ENCODE measurements around the gene TAL2.

Gene TAL2

DNA sequence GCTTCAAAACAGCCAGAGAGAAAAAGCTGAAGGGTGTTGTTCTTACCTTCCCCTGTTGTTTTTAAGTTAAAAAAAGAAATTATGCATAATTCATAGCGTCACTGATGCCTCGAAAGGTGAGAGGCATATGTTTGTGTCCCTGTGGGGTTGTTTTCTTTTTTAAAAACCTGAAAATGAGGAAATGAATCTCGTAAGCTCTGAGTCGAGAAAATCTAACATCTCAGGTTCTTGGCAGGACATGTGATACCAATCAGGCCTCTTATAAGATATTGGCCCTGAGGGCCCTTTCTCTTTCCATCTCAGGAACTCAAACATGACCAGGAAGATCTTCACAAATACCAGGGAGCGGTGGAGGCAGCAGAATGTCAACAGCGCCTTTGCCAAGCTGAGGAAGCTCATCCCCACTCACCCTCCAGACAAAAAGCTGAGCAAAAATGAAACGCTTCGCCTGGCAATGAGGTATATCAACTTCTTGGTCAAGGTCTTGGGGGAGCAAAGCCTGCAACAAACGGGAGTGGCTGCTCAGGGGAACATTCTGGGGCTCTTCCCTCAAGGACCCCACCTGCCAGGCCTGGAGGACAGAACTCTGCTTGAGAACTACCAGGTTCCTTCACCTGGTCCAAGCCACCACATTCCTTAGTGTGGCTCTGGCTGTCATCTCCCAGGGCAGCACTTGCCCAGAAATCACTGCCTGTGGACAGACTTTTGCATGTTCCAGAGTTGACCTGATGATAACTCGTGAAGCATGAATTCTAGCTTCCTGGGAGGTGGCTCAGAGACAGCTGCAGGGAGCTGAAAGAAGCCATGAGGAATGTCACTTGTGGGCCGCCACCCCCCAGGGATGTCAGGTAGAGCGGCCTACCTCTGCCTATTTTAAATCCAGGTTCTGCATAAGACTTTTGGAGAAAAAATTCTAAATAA, at the start of gene TAL2:
Gene TAL2 (plus strand): TSS at position 274 of the 921 bp plus-strand sequence. CDS start 40 bp downstream, at position 314.
- no peak for DNase-seq (ENCODE audit: low read depth)

GRCh38 chr9:105621001-105621400, 41.3 kb upstream of the TAL2 start:
- no peak for DNase-seq (ENCODE audit: low read depth)

DNA sequence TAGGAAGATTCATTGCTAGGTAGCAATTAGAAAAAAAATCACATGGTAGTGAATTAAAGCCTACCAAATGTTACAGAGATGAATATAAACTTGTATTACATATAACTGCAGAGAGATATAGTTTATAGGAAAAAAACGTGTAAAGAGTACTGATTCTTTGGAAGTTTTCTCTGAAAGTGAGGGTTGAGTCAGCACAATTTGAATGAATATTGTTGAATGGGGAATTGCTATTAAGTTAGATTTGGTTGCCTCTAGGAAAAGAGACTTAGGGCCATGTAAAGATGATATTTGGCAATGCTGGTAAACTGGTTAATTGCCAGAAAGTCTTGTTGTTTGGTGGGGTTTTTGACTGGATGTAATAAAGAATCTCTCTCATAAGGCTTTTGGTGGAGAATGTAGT, 37.2 kb upstream of the TAL2 start:
- no peak for DNase-seq (ENCODE audit: low read depth)

GRCh38 chr9:105632807-105633206, 29.4 kb upstream of the TAL2 start:
- no peak for DNase-seq (ENCODE audit: low read depth)

DNA sequence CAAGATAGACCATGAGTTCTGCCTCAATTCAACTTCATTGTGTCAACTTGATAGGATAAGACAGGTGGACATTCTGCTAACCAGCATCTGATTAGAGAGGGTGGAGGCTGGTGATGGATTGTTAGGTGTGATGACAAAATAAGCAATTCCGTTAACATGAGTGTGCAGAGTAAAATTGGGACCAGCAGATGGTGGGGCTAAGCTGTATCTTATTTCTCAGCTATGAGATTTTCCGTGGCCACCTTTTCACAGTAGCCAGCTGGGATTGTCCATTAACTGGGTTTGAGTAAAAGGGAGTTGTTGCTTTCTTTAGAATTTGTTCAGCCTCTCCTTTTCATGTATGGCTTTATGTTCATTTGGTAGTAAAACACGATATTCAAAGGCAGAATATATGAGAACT, 28.8 kb upstream of the TAL2 start:
- no peak for DNase-seq (ENCODE audit: low read depth)

DNA sequence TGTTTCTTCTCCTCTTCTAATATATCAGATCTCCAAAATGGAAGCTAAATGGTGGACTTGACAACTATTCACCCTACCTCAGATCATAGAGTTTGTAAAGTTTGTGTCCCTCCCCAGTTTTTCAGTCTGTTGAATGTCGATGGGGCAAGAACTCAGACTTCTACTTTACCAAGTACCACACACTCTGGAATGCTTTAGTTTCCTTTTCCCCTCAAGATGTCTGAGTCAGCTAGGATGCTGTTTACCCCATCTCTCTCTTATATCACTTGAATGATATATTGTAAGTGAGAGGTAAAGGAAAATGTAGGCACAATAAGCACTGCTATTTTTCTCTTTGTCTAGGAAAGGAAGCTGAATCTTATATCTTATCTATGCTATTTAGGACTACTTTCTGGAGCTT, 25.9 kb upstream of the TAL2 start:
- DNase-seq (ENCODE audit: low read depth), result no peak

DNA sequence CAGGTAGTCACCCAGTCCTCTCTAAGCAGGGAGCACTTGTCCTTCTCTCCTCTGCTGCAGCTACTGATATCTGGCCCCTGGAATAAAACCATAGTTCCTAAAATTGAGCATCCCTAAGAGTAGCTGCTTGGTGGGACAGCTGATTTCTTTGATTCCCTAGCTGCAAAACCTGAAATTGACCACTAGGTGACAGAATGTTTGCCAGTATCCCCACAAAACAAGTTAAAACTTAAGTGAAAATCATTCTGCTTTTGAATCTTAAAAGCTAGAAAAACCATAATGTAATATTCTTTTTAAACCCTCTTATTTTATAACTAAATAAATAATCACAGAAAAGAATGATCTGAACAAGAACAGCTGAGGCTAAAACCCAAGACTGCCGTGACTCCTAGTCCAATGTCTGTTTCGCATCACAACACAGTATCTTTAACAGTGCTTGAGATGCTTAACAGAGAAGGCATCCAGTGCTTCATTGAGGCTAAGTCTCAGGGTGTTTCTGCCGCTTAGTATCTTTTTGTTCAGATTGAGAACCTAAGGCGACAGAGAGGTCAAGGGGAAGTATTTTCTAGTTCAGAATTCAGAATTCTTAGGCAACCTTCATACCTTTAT, 24.4 kb upstream of the TAL2 start:
- DNase-seq (ENCODE audit: low read depth), result no peak

- no peak for DNase-seq (ENCODE audit: low read depth)
Observed at GRCh38 chr9:105639936-105640335, 22.3 kb upstream of the TAL2 start.

GRCh38 chr9:105643795-105644194, 18.5 kb upstream of the TAL2 start:
- DNase-seq (ENCODE audit: low read depth), result no peak

DNA sequence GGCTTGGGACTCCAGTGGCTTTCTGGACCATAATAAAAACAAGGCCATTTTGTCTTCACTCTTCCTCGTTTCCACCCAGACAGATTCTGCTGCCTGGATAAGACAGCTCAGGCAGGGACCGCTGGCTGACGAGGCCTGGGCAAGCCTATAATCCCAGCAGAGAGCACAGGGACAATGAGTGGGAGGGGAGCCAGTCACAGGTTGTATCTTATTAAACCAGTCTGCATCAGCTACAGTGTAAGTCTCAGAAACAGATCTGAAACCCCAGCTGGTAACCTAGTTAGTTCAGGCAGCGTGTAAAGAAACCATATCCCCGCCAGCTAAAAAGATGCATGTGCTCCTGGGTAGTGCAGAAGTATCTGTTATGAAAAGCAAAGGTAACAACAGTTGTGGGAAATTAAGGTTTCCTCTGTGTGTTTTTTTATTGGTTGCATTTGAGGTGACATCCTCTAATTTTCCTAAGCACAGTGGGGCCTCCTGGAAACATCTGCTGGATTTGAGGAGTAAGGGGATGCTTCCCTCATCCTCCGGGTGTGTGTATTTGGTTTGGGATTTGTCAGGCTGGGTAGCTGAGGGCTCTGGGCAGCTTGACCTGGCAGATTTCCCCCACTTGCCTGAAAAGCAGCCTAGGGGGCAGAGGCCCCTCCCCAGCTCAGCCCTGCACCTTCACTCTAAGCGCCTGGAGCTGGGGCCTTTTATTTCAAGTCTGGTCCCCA, 15.2 kb upstream of the TAL2 start:
- DNase-seq (ENCODE audit: low read depth), result no peak

GRCh38 chr9:105647595-105648349, 14.5 kb upstream of the TAL2 start:
- DNase-seq (ENCODE audit: low read depth), result no peak

DNA sequence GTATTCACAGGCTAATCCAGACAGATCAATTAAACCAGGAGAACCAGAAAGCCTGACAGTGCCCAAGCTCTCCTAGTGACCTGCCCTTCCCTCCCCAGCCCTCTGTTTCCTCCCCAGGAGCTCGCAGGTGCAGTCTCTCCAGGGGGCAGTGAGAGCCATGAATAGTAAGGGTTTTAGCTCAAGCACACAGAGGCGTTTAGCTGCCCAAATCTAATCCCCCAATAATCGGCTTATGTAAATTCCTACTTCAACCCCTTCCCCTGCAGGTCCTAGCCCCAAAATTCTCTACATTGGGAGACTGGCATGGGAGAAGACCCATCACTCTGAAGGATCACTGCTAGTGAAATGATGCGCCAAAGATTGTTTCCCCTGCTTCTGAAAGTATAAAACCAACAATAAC, 10.5 kb upstream of the TAL2 start:
- DNase-seq (ENCODE audit: low read depth), result no peak

- DNase-seq (ENCODE audit: low read depth), result no peak
Observed at GRCh38 chr9:105656131-105656921, 5.9 kb upstream of the TAL2 start.

- DNase-seq (ENCODE audit: low read depth), result no peak
Observed at GRCh38 chr9:105658351-105658750, 3.9 kb upstream of the TAL2 start.

DNA sequence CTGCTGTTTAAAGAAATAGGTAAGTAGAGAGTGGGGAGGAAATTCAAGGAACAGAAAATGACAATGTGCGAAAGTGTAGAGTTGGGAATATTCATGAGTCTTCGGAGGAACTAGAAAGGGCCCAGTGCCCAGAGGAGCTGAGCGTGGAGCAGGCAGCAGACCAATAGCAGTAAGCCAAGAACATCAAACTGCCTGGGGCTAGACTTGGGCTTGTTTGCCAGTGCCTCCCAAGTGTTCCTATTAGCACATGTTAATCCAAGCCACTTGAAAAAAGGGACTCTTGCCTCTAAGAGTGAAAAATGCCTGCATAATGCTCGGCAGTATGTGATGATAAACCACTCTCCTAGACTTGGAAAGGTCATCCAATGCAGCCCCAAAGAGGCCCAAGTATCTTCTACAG, 1.2 kb upstream of the TAL2 start:
- no peak for DNase-seq (ENCODE audit: low read depth)

GRCh38 chr9:105663914-105664313, 1.7 kb downstream of the TAL2 start:
- no peak for DNase-seq (ENCODE audit: low read depth)

DNA sequence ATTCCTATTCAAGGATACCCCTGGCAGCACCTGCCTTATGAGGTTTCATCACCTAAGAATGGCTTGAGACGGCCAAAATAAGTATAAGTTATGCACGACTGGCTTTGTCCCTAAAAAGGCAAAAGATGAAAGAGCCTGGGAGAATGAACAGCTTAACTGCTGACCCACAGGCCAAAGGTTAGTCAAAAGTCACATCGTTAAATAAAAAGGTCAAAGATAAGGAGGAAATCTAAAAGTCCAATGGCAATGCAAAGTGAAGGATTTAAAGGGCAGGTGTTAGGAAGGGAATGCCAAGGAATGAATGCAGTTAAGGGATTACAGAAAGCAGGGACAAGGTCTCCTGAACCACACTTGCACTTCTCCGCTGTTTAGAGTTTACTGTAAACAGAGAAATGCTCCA, 5.6 kb downstream of the TAL2 start:
- DNase-seq (ENCODE audit: low read depth), result no peak

DNA sequence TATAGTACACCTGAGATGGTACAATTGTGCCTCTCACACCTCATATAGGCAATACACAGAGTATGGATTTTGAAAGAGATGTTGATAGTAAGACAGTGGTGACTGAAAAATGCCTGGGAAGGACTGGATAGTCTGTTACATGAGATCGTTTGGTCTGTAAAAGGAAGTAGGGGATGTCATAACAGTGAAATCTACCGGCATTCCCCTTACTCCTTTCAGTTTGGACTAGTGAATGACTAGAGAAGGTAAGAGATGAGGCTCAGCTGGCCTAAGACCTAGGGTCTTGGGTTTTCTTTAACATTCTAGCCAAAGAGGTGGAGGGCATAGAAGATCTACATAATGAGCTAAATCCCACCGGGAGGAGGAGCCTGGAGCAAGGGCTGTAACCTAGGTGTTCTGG, 8.1 kb downstream of the TAL2 start:
- no peak for DNase-seq (ENCODE audit: low read depth)

GRCh38 chr9:105670775-105671174, 8.5 kb downstream of the TAL2 start:
- no peak for DNase-seq (ENCODE audit: low read depth)

DNA sequence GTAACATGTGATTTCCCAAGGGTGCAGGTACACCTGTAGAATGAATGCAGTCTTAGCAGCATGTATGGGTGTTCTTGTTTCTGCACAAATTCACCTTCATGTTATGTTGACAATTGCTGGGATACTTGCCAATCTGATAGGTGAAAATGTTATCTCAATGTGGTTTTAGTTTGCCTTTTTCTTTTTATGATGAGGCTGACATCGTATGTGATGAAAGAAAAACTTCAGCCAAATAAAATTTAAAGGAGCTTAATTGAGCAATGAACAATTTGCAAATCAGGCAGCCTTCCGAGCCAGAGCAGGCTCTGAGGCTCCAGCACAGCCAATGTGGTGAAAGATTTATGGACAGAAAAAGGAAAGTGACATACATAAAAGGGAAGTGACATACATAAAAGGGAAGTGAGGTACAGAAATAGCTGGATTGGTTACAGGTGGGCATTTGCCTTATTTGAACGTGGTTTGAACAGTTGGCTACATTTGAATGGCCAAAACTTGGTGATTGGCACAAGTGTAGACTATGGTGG, 10.5 kb downstream of the TAL2 start:
- no peak for DNase-seq (ENCODE audit: low read depth)

DNA sequence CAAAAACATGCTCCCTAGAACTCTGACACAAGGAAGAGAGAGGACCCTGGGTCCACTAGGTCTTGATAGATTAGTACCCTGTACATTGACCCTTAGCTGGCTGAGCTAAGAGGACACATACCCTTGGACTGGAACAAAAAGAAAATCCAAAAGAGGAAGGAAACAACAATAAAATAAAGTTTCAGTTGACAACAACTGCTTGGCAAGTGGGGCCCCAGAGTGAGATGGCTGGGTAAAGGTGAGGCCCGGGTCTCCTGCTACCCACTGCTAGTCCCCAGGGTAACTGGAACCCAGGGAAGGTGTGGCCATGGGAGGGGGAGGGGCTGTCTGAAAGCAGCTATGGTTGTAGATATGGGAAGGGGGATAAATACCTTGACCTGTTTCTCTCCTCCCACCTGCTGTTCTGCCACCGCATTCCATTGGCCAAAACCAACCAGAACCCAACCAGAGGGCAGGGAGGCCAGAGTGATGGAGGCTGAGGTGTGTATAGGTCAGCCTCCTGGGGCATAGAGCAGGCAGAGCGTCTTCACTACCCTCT, 11.7 kb downstream of the TAL2 start:
- DNase-seq (ENCODE audit: low read depth), result no peak
